Gastrocnemius medialis (tissue), 4 donors: Measurements from ENCODE around the gene NPY1R. TPM values are rescaled to one million over a fixed set of nuclear protein-coding genes. Genes with fewer than 3 reads are reported as not detected.

Experiments used
- ATAC-seq, 2 donors: fragments of 150-250 bp; one replicate each; pipeline ENCODE4 v1.9.1; 2016
- DNase-seq, 2 donors: peaks; one replicate each; pipeline ENCODE4 v3.0.0-alpha.2; 2019
- H3K27ac ChIP-seq, 4 donors: fragments of 200-600 bp; sonication (generic); 1 replicate in 1 of 4; 2 replicates in 3 of 4; pipeline ENCODE4 v1.5.1; 2016 to 2018; ENCODE audit warnings: mild to moderate bottlenecking in 2 of 4, moderate library complexity in 1 of 4
- H3K27me3 ChIP-seq, 3 donors: fragments of 200-600 bp; sonication (generic) in 2 of 3; 1 replicate in 1 of 3; 2 replicates in 2 of 3; pipeline versions ENCODE4 v1.5.1 to v1.6.0; 2016 to 2019; ENCODE audit warnings: mild to moderate bottlenecking in 1 of 3, moderate library complexity in 1 of 3
- H3K36me3 ChIP-seq, 2 donors: fragments of 200-600 bp; sonication (generic) in 1 of 2; one replicate each; pipeline ENCODE4 v1.5.1; 2017 to 2018
- H3K4me1 ChIP-seq, 2 donors: fragments of 200-600 bp; sonication (generic) in 1 of 2; one replicate each; pipeline ENCODE4 v1.5.1; 2016 to 2017; ENCODE audit warnings: mild to moderate bottlenecking in 2 of 2
- H3K4me3 ChIP-seq, 4 donors: fragments of 200-600 bp; sonication (generic) in 3 of 4; 1 replicate in 1 of 4; 2 replicates in 3 of 4; pipeline ENCODE4 v1.5.1; 2016 to 2019; ENCODE audit warnings: mild to moderate bottlenecking in 2 of 4
- H3K9me3 ChIP-seq, 3 donors: fragments of 200-600 bp; sonication (generic) in 2 of 3; 1 replicate in 1 of 3; 2 replicates in 2 of 3; pipeline ENCODE4 v1.5.1; 2016 to 2019
- CTCF ChIP-seq, 5 experiments: fragments of 450-650 bp in 3 of 5; fragments of 200-600 bp in 2 of 5; sonication (generic) in 2 of 5; IDR thresholded peaks in 4 of 5; conservative IDR thresholded peaks in 1 of 5; 1 replicate in 4 of 5; 2 replicates in 1 of 5; pipeline ENCODE4 v1.5.1; 2016 to 2019; ENCODE audit warnings: antibody characterized with exemption in 5 of 5, mild to moderate bottlenecking in 3 of 5, moderate library complexity in 3 of 5
- POLR2A ChIP-seq, 2 donors: fragments of 450-650 bp; IDR thresholded peaks; one replicate each; pipeline ENCODE4 v1.6.1; 2017; ENCODE audit warnings: antibody characterized with exemption in 2 of 2, mild to moderate bottlenecking in 2 of 2, moderate library complexity in 2 of 2
- in situ Hi-C, 4 donors: fragments of 200-750 bp; cut with MboI; loops; one replicate each; pipeline versions ENCODE4 v1.15.0 to v1.8.0; 2017; ENCODE audit warnings: low sequenced_read_pairs in 4 of 4
- intact Hi-C: fragments of 100-400 bp; cut with DNase I; formaldehyde crosslinking; loops from one replicate; pipeline ENCODE4 v1.15.1; 2023; ENCODE audit warnings: low total_unique reads
- total RNA-seq, 4 donors: library from RNA; depleted of rRNA; stranded (reverse); fragments of >200 nt; gene quantifications; one replicate each; pipeline versions ENCODE4 v1.1.0 to v1.2.3, GENCODE V29; 2016

NPY1R gene
- total RNA-seq, 4 donors from 2014 or later, result 0.40 to 3.1 (median 1.3) TPM

GRCh38 chr4:163330916-163331628, 1.3 kb downstream of the NPY1R start:
- Histone ChIP-seq H3K9me3 (no peaks in the 10 kb centered on the region), H3K27me3 (peaks cover 0 to 7% (median 6%) of the 10 kb centered on the region in 3 donors), H3K4me3 (peak overlapping the region; percentile 55 to 91 (median 68)), H3K4me1 (peaks cover 5 to 14% of the 10 kb centered on the region in 2 donors), H3K27ac (no peak overlapping the region), H3K36me3 (no peaks in the 10 kb centered on the region)
- intact Hi-C loops (loop anchor here (5.0 kb wide), 1 partner anchor 684 kb away; no protein-coding TSS in a partner anchor), in situ Hi-C loops (loop anchor here (10.0 to 25.0 kb wide), 4 partner anchors 219 to 844 kb away; no protein-coding TSS in a partner anchor)
- DNase-seq, result no peak
- TF ChIP-seq POLR2A (IDR thresholded peaks at IDR 0.05), result no peak
- no peak for TF ChIP-seq CTCF (IDR thresholded peaks at IDR 0.05 in 4 of 5, conservative IDR thresholded peaks at IDR 0.05 in 1 of 5)
- no peak for ATAC-seq

- no peak for ATAC-seq
These were observed 15.3 kb downstream of the NPY1R start for GRCh38 chr4:163317110-163317509.

GRCh38 chr4:163309466-163309865, 22.9 kb downstream of the NPY1R start:
- no peaks in the 10 kb centered on the region for H3K4me1 ChIP-seq
- H3K9me3 ChIP-seq, result no peaks in the 10 kb centered on the region
- DNase-seq (no peak), ATAC-seq (no peak)
- H3K36me3 ChIP-seq, result no peaks in the 10 kb centered on the region
- H3K27me3 ChIP-seq, result no peaks in the 10 kb centered on the region
- in situ Hi-C loops (no loop called here), intact Hi-C loops (no loop called here)
- TF ChIP-seq POLR2A (IDR thresholded peaks at IDR 0.05) (no peak), CTCF (IDR thresholded peaks at IDR 0.05 in 4 of 5, conservative IDR thresholded peaks at IDR 0.05 in 1 of 5) (no peak)
- no peak overlapping the region for H3K27ac ChIP-seq
- H3K4me3 ChIP-seq, result no peak overlapping the region

More at GRCh38 chr4:163317110-163317509, 15.3 kb downstream of the NPY1R start:
- no peak overlapping the region for H3K4me3 ChIP-seq
- H3K4me1 ChIP-seq, result no peaks in the 10 kb centered on the region
- H3K27ac ChIP-seq, result no peak overlapping the region
- H3K9me3 ChIP-seq, result no peaks in the 10 kb centered on the region
- H3K27me3 ChIP-seq, result no peaks in the 10 kb centered on the region
- H3K36me3 ChIP-seq, result no peaks in the 10 kb centered on the region
- intact Hi-C loops, result no loop called here
- no peak for TF ChIP-seq POLR2A (IDR thresholded peaks at IDR 0.05)
- TF ChIP-seq CTCF (IDR thresholded peaks at IDR 0.05 in 4 of 5, conservative IDR thresholded peaks at IDR 0.05 in 1 of 5), result no peak
- in situ Hi-C loops, result no loop called here
- DNase-seq, result no peak

GRCh38 chr4:163303069-163303468, 29.3 kb downstream of the NPY1R start:
- TF ChIP-seq CTCF (IDR thresholded peaks at IDR 0.05 in 4 of 5, conservative IDR thresholded peaks at IDR 0.05 in 1 of 5) (no peak), POLR2A (IDR thresholded peaks at IDR 0.05) (no peak)
- Histone ChIP-seq H3K27me3 (no peaks in the 10 kb centered on the region), H3K4me1 (no peaks in the 10 kb centered on the region), H3K9me3 (no peaks in the 10 kb centered on the region), H3K27ac (no peak overlapping the region), H3K4me3 (no peak overlapping the region), H3K36me3 (no peaks in the 10 kb centered on the region)
- intact Hi-C loops, result no loop called here
- ATAC-seq, result no peak
- in situ Hi-C loops, result no loop called here
- DNase-seq, result no peak
